ENCODE data around the gene CELF4.

DNA sequence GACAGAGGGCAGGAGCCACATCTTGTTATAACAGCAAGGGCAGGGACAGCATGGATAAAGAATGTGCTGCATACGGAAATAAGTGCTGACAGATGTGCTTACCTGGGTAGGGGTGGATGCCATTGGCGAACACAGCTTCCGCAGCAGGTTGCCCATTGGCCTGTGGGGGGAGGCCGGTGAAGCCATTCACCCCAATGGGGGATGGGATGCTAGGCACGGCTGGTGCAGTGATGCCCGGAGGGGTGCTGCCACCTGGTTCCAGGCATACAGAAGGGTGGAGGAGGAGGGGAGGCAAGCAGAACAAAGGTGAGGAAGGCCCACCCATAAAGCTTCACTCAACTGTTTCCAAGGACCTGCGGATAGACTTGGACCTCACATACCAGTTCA is 294.9 kb downstream of the CELF4 start:
- TF ChIP-seq CTCF (IDR thresholded peaks at IDR 0.05; ENCODE audit: insufficient read depth, low read length) = no peak
- TF ChIP-seq POLR2AphosphoS5 (IDR thresholded peaks at IDR 0.05; ENCODE audit: low read depth) = no peak
